Omental fat pad (tissue), 4 donors: Measurements from ENCODE around the gene RAB11B. TPM values are rescaled to one million over a fixed set of nuclear protein-coding genes. Genes with fewer than 3 reads are reported as not detected.
A peak's percentile ranks its signal among the peaks of the same experiment; 100 is the strongest.
"Not testable (repeated sequence)": the region's sequence is repeated elsewhere in the genome, so short reads cannot be mapped to it uniquely, and the experiment has no call there.

Source experiments
- ATAC-seq: fragments of 150-250 bp; one replicate; pipeline ENCODE4 v1.9.1; 2016; ENCODE audit warnings: mild to moderate bottlenecking, moderate library complexity; ENCODE audit not compliant: low FRiP score
- DNase-seq: peaks from one replicate; pipeline ENCODE4 v3.0.0-alpha.2; 2019; ENCODE audit warnings: low spot score
- CTCF ChIP-seq, 3 donors: fragments of 450-650 bp; IDR thresholded peaks; one replicate each; pipeline ENCODE4 v1.5.1; 2016 to 2017; ENCODE audit warnings: antibody characterized with exemption in 3 of 3, mild to moderate bottlenecking in 3 of 3, moderate library complexity in 2 of 3
- total RNA-seq, 4 donors: library from RNA; depleted of rRNA; stranded (reverse); fragments of >200 nt; gene quantifications; one replicate each; pipeline ENCODE4 v1.1.0, GENCODE V29; 2016

RAB11B gene
- total RNA-seq, 4 donors from 2014 or later: 31.6 to 55.6 (median 41.2) TPM

- TF ChIP-seq CTCF (IDR thresholded peaks at IDR 0.05): no peak
- no peak for ATAC-seq
These were observed 31.6 kb downstream of the RAB11B start for GRCh38 chr19:8421484-8422461.

GRCh38 chr19:8423817-8424223, 33.7 kb downstream of the RAB11B start:
- ATAC-seq (peak; percentile 96), DNase-seq (peak; percentile 88)
- TF ChIP-seq CTCF (IDR thresholded peaks at IDR 0.05): no peak

More at GRCh38 chr19:8421484-8422461, 31.6 kb downstream of the RAB11B start:
- no peak for DNase-seq

GRCh38 chr19:8425331-8425730, 35.2 kb downstream of the RAB11B start:
- ATAC-seq: not testable (repeated sequence)

GRCh38 chr19:8426283-8426682, 36.1 kb downstream of the RAB11B start:
- no peak for DNase-seq
- TF ChIP-seq CTCF (IDR thresholded peaks at IDR 0.05): no peak
- no peak for ATAC-seq

More at GRCh38 chr19:8425331-8425730, 35.2 kb downstream of the RAB11B start:
- DNase-seq: not testable (repeated sequence)

- no peak for DNase-seq
- ATAC-seq: no peak
- TF ChIP-seq CTCF (IDR thresholded peaks at IDR 0.05): no peak
These were observed 38.9 kb downstream of the RAB11B start for GRCh38 chr19:8429044-8429443.

GRCh38 chr19:8429826-8430225, 39.7 kb downstream of the RAB11B start:
- TF ChIP-seq CTCF (IDR thresholded peaks at IDR 0.05): no peak
- DNase-seq (no peak), ATAC-seq (no peak)

GRCh38 chr19:8430650-8431049, 40.5 kb downstream of the RAB11B start:
- DNase-seq (no peak), ATAC-seq (no peak)
- no peak for TF ChIP-seq CTCF (IDR thresholded peaks at IDR 0.05)
